ENCODE results near the gene MGAT4B.

MGAT4B gene

GRCh38 chr5:179833056-179833708 lies 26.5 kb upstream of the MGAT4B start:
- no peak for FAIRE-seq
- no peak for TF ChIP-seq POLR2A (IDR thresholded peaks at IDR 0.05; ENCODE audit: low read depth, low read length)

GRCh38 chr5:179832039-179832745 lies 25.5 kb upstream of the MGAT4B start:
- no peak for DNase-seq (ENCODE audit: insufficient read length, low spot score)
- TF ChIP-seq POLR2A (IDR thresholded peaks at IDR 0.05; ENCODE audit: low read depth, low read length) = no peak
- no peak for FAIRE-seq

More at GRCh38 chr5:179833056-179833708, 26.5 kb upstream of the MGAT4B start:
- no peak for DNase-seq (ENCODE audit: insufficient read length, low spot score)

- FAIRE-seq = no peak
Observed at GRCh38 chr5:179830818-179831468, 24.3 kb upstream of the MGAT4B start.

GRCh38 chr5:179829732-179830435 lies 23.2 kb upstream of the MGAT4B start:
- no peak for TF ChIP-seq POLR2A (IDR thresholded peaks at IDR 0.05; ENCODE audit: low read depth, low read length)
- FAIRE-seq = no peak
- no peak for DNase-seq (ENCODE audit: insufficient read length, low spot score)

More at GRCh38 chr5:179830818-179831468, 24.3 kb upstream of the MGAT4B start:
- no peak for DNase-seq (ENCODE audit: insufficient read length, low spot score)
- no peak for TF ChIP-seq POLR2A (IDR thresholded peaks at IDR 0.05; ENCODE audit: low read depth, low read length)

DNA sequence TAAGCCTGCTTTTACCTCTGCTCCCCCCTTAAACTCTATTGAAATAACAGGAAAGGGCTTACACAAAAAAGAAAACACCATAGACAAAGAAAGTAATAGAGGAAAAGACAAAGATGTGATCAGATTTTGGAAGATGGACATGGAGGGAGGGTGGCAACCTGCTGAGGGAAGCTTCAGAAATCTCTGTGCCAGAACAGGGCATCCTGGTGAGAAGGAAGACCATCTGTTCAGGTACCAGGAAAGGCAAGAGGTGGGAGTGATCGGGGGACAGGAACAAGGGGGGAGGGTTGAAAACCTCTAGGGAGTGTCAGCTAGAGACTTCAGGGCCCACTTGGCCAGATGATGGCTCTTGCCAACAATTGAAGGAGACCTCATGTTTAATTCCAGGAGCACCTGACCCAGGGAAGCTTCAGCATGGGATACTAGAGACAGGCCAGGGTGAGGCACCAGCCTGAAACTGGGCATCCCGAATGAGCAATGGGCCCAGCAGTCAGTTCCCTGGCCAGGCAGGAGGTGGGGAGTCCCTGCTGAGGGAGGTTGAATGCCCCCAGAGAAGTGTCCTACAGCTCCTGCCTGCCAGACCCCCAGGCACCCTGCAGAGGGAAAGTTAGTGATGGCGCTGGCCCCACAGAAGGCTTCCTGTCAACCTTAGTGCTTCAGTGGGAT lies 22.2 kb upstream of the MGAT4B start:
- DNase-seq (ENCODE audit: insufficient read length, low spot score) (no peak), FAIRE-seq (no peak)
- TF ChIP-seq POLR2A (IDR thresholded peaks at IDR 0.05; ENCODE audit: low read depth, low read length) = no peak

- peak; percentile 87 for DNase-seq (ENCODE audit: insufficient read length, low spot score)
- no peak for FAIRE-seq
- no peak for TF ChIP-seq POLR2A (IDR thresholded peaks at IDR 0.05; ENCODE audit: low read depth, low read length)
Observed at GRCh38 chr5:179827680-179828079, 21.0 kb upstream of the MGAT4B start.

DNA sequence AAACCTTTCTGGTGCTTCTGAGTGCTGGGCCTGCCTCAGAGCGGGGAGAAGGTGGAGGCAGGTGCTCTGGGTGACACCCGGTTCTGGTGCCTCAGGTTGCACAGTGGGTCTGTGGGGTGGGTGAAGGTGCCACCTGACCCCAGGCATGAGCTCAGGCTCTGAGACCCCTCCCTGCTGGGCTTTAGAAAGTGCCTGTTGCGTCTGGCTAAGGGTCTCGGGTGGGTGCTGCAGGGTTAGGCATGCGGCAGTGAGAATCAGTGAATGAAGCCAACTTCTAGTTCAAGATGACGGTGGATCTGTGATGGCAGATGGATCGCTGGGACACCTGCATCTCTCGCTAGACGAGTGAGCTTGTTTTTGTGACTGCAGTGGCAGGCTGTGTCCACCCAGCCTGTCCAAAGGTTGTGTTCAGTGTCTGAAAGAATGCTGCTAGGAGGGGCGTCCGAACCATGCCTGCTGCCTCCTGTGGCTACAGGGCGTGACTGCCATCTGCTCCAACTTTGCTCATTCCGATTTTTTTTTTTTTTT lies 19.1 kb upstream of the MGAT4B start:
- TF ChIP-seq POLR2A (IDR thresholded peaks at IDR 0.05; ENCODE audit: low read depth, low read length) = no peak
- DNase-seq (ENCODE audit: insufficient read length, low spot score) (no peak), FAIRE-seq (no peak)

- FAIRE-seq = no peak
- DNase-seq (ENCODE audit: insufficient read length, low spot score) = no peak
Observed at GRCh38 chr5:179824745-179825112, 18.1 kb upstream of the MGAT4B start.

GRCh38 chr5:179823937-179824744 lies 17.5 kb upstream of the MGAT4B start:
- no peak for FAIRE-seq
- no peak for DNase-seq (ENCODE audit: insufficient read length, low spot score)
- no peak for TF ChIP-seq POLR2A (IDR thresholded peaks at IDR 0.05; ENCODE audit: low read depth, low read length)

More at GRCh38 chr5:179824745-179825112, 18.1 kb upstream of the MGAT4B start:
- TF ChIP-seq POLR2A (IDR thresholded peaks at IDR 0.05; ENCODE audit: low read depth, low read length) = no peak

DNA sequence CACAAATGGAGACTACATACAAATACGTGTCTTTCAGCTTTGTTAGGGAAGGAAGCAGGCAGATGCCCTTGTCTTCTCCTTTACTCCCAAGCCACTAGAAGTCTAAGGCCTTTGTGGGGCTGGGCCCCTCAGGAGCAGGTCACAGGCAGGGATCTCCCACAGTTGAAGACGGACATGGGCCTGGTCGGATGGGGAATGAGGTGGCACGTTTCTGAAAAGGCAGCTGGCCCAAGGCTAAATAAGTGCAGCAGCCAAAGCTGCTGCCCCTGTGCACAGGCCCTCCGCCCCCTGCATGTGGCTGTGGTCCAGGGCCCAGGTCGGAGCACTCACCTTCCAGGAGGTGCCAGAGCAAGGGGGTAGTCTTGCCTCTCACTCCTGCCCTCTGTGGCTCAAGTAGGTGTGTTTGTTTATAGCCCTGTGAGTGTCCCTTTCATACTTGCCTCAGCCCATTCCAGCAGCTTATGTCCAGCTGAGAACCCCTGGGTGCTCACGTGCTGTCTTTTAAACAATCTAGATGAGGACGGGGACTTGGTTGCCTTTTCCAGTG lies 15.9 kb upstream of the MGAT4B start:
- DNase-seq (ENCODE audit: insufficient read length, low spot score) = no peak
- no peak for TF ChIP-seq POLR2A (IDR thresholded peaks at IDR 0.05; ENCODE audit: low read depth, low read length)
- FAIRE-seq = no peak

DNA sequence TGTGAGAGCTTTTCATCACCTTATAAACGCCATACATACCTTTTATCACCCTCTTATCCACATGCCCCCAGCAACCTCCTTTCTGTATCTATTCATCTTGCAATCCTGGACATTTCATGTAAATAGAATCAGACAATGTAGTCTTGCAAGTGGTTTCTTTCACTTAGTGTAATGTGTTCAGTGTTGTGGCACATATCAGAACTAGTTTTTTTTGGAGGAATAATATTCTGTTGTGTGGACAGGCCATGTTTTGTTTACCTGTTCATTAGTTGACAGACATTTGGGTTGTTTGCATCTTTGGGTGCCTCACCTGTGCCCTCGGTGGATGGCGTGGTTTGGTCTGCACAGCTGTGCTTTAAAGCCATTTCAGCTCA lies 15.4 kb upstream of the MGAT4B start:
- no peak for DNase-seq (ENCODE audit: insufficient read length, low spot score)
- no peak for FAIRE-seq
- TF ChIP-seq POLR2A (IDR thresholded peaks at IDR 0.05; ENCODE audit: low read depth, low read length) = no peak

DNA sequence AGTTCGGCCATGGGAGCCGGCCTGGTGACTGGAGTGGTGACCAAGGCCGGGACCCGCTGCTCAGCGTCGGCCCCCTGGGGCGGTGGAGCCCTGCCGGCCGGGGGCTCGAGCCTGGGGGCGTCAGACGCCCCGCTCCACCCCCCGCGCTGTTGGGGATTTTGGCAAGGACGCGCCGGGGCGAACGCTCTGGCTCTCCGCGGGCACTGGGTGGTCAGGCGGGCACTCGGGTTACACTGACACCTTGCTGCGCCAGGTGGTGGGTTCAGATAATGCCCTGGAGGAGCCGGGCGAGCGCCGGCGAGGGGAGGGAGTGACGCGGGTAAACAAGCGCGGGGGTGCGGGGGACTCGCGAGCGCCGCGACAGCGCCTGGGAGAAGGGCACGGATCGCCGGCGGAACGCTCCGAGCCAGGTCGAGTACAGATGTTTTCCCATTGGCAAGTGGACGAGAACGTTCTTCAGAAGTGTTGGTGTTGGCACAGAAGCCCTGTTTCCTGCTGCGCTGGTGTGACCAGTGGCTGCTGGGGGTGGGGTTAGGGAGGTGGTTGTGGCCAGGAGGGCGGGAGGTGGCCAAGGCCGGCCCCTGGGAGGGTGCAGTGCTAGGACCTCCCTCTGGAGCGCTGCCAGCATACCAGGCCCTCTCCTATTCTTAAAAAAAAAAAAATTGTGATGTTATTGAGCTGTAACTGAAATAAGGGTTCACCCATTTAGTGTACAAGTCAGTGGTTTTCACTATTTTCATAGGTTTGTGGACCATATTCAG lies 14.8 kb upstream of the MGAT4B start:
- TF ChIP-seq POLR2A (IDR thresholded peaks at IDR 0.05; ENCODE audit: low read depth, low read length) = peak; percentile 82
- DNase-seq (ENCODE audit: insufficient read length, low spot score) (peak; percentile 92), FAIRE-seq (no peak)
